ENCODE results near the gene ZNF142. TPM values are rescaled to one million over a fixed set of nuclear protein-coding genes. Genes with fewer than 3 reads are reported as not detected.

The ZNF142 gene
- total and polyA plus RNA-seq, 7 experiments from 2014 or later = 6.0 to 49.8 (median 40.7) TPM

GRCh38 chr2:218671097-218671653 lies 11.8 kb upstream of the ZNF142 start:
- Histone ChIP-seq H3K27ac (ENCODE audit: low read depth, low read length) (peak overlapping the region; percentile 84), H3K36me3 (ENCODE audit: control insufficient read depth in 2 of 3, insufficient read depth in 3 of 3, low read length in 3 of 3) (peaks cover 2 to 27% (median 4%) of the 10 kb centered on the region in 3 experiments), H3K4me1 (ENCODE audit: control insufficient read depth in 2 of 2, insufficient read depth in 2 of 2, low read length in 2 of 2) (peaks cover 9 to 15% of the 10 kb centered on the region in 2 donors), H3K27me3 (ENCODE audit: control insufficient read depth in 2 of 2, insufficient read depth in 2 of 2, low read length in 2 of 2) (no peaks in the 10 kb centered on the region), H3K4me3 (ENCODE audit: low read length) (peak overlapping the region; percentile 81), H3K9me3 (ENCODE audit: control insufficient read depth in 2 of 3, low read length in 3 of 3) (no peaks in the 10 kb centered on the region)
- CTCF ChIA-PET = interaction anchor here (1.3 to 1.9 kb wide), 4 partner anchors 8 to 39 kb away, joined by 4 to 11 read pairs (median 5); partner anchors contain the start of genes BCS1L and ZNF142
- ATAC-seq (peak; percentile 3), DNase-seq (peak in 1 of 9 donors; percentile 7)
- Mint-ChIP-seq H3K4me3 (peak overlapping the region; percentile 88 to 100 (median 98)), H3K4me1 (peaks cover 14 to 29% (median 24%) of the 10 kb centered on the region in 7 donors), H3K36me3 (peaks cover 0 to 8% (median 4%) of the 10 kb centered on the region in 5 donors), H3K27ac (peak overlapping the region; percentile 90 to 98 (median 96)), H3K9me3 (no peaks in the 10 kb centered on the region), H3K27me3 (no peaks in the 10 kb centered on the region)
- intact Hi-C loops (cut with micrococcal nuclease) = loop anchor here (1.0 to 5.0 kb wide), 4 partner anchors 39 to 926 kb away; partner anchors contain the start of genes DNPEP (in 2 of the 2), DNAJB2 (in 1 of the 2), STK11IP (in 1 of the 2) and TTLL4 (in 1 of the 2)
- POLR2A ChIA-PET = interaction anchor here (0.9 to 5.7 kb wide), 6 partner anchors 8 to 717 kb away, joined by 3 to 69 read pairs (median 4); partner anchors contain the start of genes BCS1L, TTLL4 and ZNF142

GRCh38 chr2:218664653-218665052 lies 5.2 kb upstream of the ZNF142 start:
- Mint-ChIP-seq H3K27me3 (no peaks in the 10 kb centered on the region), H3K4me3 (no peak overlapping the region), H3K36me3 (peaks cover 0 to 30% (median 11%) of the 10 kb centered on the region in 5 donors), H3K4me1 (peaks cover 8 to 19% (median 9%) of the 10 kb centered on the region in 7 donors), H3K9me3 (no peaks in the 10 kb centered on the region), H3K27ac (no peak overlapping the region)
- intact Hi-C loops (cut with micrococcal nuclease) = no loop called here
- ChIA-PET POLR2A (no interaction called here), CTCF (no interaction called here)
- Histone ChIP-seq H3K36me3 (ENCODE audit: control insufficient read depth in 2 of 3, insufficient read depth in 3 of 3, low read length in 3 of 3) (peaks cover 10 to 66% (median 13%) of the 10 kb centered on the region in 3 experiments), H3K4me1 (ENCODE audit: control insufficient read depth in 2 of 2, insufficient read depth in 2 of 2, low read length in 2 of 2) (peaks cover 0 to 7% of the 10 kb centered on the region in 2 donors), H3K9me3 (ENCODE audit: control insufficient read depth in 2 of 3, low read length in 3 of 3) (no peaks in the 10 kb centered on the region), H3K27ac (ENCODE audit: low read depth, low read length) (no peak overlapping the region), H3K27me3 (ENCODE audit: control insufficient read depth in 2 of 2, insufficient read depth in 2 of 2, low read length in 2 of 2) (no peaks in the 10 kb centered on the region), H3K4me3 (ENCODE audit: low read length) (no peak overlapping the region)
- DNase-seq (no peak), ATAC-seq (no peak)

DNA sequence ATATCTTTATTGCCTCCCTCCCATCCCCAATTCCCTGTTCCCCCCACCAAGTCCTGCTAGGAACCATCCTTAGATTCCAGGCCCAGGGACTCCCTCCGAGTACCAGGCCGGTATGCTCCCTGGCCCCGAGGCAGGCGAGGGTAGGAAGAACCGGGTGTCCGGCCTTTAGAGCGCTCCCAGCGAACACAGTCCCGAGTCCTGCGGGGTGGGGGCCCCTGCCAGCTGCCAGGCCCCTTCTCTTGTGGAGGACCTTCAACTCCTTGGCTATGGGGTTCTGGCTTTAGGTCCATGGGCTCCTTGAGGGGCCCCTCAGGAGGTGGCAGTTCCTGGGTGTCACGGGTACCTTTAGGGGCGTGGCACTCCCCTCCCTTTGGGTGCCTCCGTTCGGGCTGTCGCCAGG lies 4.5 kb upstream of the ZNF142 start:
- no peak for DNase-seq
- intact Hi-C loops (cut with micrococcal nuclease) = no loop called here
- Histone ChIP-seq H3K36me3 (ENCODE audit: control insufficient read depth in 2 of 3, insufficient read depth in 3 of 3, low read length in 3 of 3) (peaks cover 10 to 72% (median 13%) of the 10 kb centered on the region in 3 experiments), H3K27ac (ENCODE audit: low read depth, low read length) (no peak overlapping the region), H3K27me3 (ENCODE audit: control insufficient read depth in 2 of 2, insufficient read depth in 2 of 2, low read length in 2 of 2) (no peaks in the 10 kb centered on the region), H3K4me1 (ENCODE audit: control insufficient read depth in 2 of 2, insufficient read depth in 2 of 2, low read length in 2 of 2) (peaks cover 0 to 7% of the 10 kb centered on the region in 2 donors), H3K9me3 (ENCODE audit: control insufficient read depth in 2 of 3, low read length in 3 of 3) (no peaks in the 10 kb centered on the region), H3K4me3 (ENCODE audit: low read length) (no peak overlapping the region)
- CTCF ChIA-PET = no interaction called here
- H3K9me3 Mint-ChIP-seq = no peaks in the 10 kb centered on the region
- no peak overlapping the region for H3K4me3 Mint-ChIP-seq
- no peaks in the 10 kb centered on the region for H3K27me3 Mint-ChIP-seq
- H3K4me1 Mint-ChIP-seq = peaks cover 10 to 22% (median 16%) of the 10 kb centered on the region in 7 donors
- peaks cover 0 to 33% (median 11%) of the 10 kb centered on the region in 5 donors for H3K36me3 Mint-ChIP-seq
- no peak for ATAC-seq
- POLR2A ChIA-PET = interaction anchor here (1.3 kb wide), 1 partner anchor 14 kb away, joined by 4 read pairs; no protein-coding TSS in a partner anchor
- no peak overlapping the region for H3K27ac Mint-ChIP-seq

GRCh38 chr2:218662827-218663226 lies 3.4 kb upstream of the ZNF142 start:
- H3K4me3 ChIP-seq (ENCODE audit: low read length) = no peak overlapping the region
- POLR2A ChIA-PET = interaction anchor here (0.9 kb wide), 1 partner anchor 9 kb away, joined by 3 read pairs; the partner anchor contains the start of genes RNF25 and STK36
- no peak overlapping the region for H3K4me3 Mint-ChIP-seq
- intact Hi-C loops (cut with micrococcal nuclease) = no loop called here
- CTCF ChIA-PET = interaction anchor here (1.0 kb wide), 1 partner anchor 9 kb away, joined by 4 read pairs; the partner anchor contains the start of genes RNF25 and STK36
- peaks cover 10 to 62% (median 13%) of the 10 kb centered on the region in 3 experiments for H3K36me3 ChIP-seq (ENCODE audit: control insufficient read depth in 2 of 3, insufficient read depth in 3 of 3, low read length in 3 of 3)
- H3K9me3 Mint-ChIP-seq = no peaks in the 10 kb centered on the region
- peaks cover 18 to 33% (median 26%) of the 10 kb centered on the region in 7 donors for H3K4me1 Mint-ChIP-seq
- H3K27ac Mint-ChIP-seq = no peak overlapping the region
- ATAC-seq (no peak), DNase-seq (no peak)
- H3K36me3 Mint-ChIP-seq = peaks cover 0 to 29% (median 11%) of the 10 kb centered on the region in 5 donors
- no peaks in the 10 kb centered on the region for H3K27me3 ChIP-seq (ENCODE audit: control insufficient read depth in 2 of 2, insufficient read depth in 2 of 2, low read length in 2 of 2)
- no peaks in the 10 kb centered on the region for H3K27me3 Mint-ChIP-seq
- H3K27ac ChIP-seq (ENCODE audit: low read depth, low read length) = no peak overlapping the region
- peaks cover 7 to 15% of the 10 kb centered on the region in 2 donors for H3K4me1 ChIP-seq (ENCODE audit: control insufficient read depth in 2 of 2, insufficient read depth in 2 of 2, low read length in 2 of 2)
- H3K9me3 ChIP-seq (ENCODE audit: control insufficient read depth in 2 of 3, low read length in 3 of 3) = no peaks in the 10 kb centered on the region

DNA sequence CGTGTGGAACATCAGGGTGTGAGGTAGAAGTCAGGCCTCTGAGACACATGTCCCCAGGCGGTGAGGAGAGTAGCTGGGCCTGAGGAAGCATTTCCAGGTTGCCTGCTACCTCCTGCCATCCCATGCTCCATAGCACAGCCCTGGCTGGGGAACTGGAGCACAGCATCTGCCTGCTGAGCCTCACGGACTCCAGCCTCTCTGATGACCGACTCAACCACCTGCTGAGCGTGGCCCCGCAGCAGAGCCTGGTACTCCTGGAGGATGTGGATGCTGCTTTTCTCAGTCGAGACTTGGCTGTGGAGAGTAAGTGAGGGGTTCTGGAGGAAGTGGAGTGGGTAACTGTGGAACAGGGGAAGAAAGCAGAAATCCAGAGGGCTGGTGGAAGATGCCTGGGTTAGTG lies 3.0 kb upstream of the ZNF142 start:
- Histone ChIP-seq H3K36me3 (ENCODE audit: control insufficient read depth in 2 of 3, insufficient read depth in 3 of 3, low read length in 3 of 3) (peaks cover 10 to 58% (median 13%) of the 10 kb centered on the region in 3 experiments), H3K27me3 (ENCODE audit: control insufficient read depth in 2 of 2, insufficient read depth in 2 of 2, low read length in 2 of 2) (no peaks in the 10 kb centered on the region), H3K27ac (ENCODE audit: low read depth, low read length) (no peak overlapping the region), H3K9me3 (ENCODE audit: control insufficient read depth in 2 of 3, low read length in 3 of 3) (no peaks in the 10 kb centered on the region), H3K4me3 (ENCODE audit: low read length) (no peak overlapping the region), H3K4me1 (ENCODE audit: control insufficient read depth in 2 of 2, insufficient read depth in 2 of 2, low read length in 2 of 2) (peaks cover 7 to 15% of the 10 kb centered on the region in 2 donors)
- Mint-ChIP-seq H3K36me3 (peaks cover 4 to 34% (median 11%) of the 10 kb centered on the region in 5 donors), H3K4me1 (peaks cover 21 to 36% (median 30%) of the 10 kb centered on the region in 7 donors), H3K4me3 (no peak overlapping the region), H3K27me3 (no peaks in the 10 kb centered on the region), H3K9me3 (no peaks in the 10 kb centered on the region), H3K27ac (no peak overlapping the region)
- DNase-seq (no peak), ATAC-seq (no peak)
- ChIA-PET CTCF (no interaction called here), POLR2A (no interaction called here)
- intact Hi-C loops (cut with micrococcal nuclease) = no loop called here

DNA sequence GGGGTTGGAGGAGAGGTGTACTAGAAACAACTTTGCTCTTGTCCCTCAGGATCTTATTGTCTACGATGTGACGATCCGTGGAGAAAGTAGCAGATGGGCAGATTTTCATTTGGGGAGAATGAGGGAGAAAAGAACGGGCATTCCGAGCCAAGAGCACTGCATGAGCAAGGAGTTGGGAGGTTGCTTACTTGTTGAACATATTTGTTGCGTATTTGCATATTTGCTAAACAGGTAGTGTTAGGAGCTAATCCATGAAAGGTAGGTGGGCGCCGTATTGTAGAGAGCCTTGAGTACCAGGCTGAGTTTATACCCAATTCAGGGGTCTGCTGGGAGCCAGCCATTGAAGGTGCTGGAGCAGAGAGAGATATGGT lies 550 bp upstream of the ZNF142 start:
- ChIA-PET POLR2A (interaction anchor here (0.7 to 4.2 kb wide), 11 partner anchors 10 to 342 kb away, joined by 3 to 69 read pairs (median 4); partner anchors contain the start of genes CTDSP1, RNF25 and STK36), CTCF (interaction anchor here (0.5 to 3.4 kb wide), 8 partner anchors 12 to 387 kb away, joined by 3 to 11 read pairs (median 4); partner anchors contain the start of genes RNF25 and STK36)
- peak overlapping the region; percentile 83 for H3K4me3 ChIP-seq (ENCODE audit: low read length)
- Mint-ChIP-seq H3K4me1 (peaks cover 25 to 45% (median 38%) of the 10 kb centered on the region in 7 donors), H3K36me3 (peaks cover 0 to 29% (median 5%) of the 10 kb centered on the region in 5 donors), H3K27me3 (no peaks in the 10 kb centered on the region), H3K9me3 (no peaks in the 10 kb centered on the region), H3K27ac (peak overlapping the region; percentile 74 to 96 (median 93)), H3K4me3 (peak overlapping the region; percentile 90 to 99 (median 98))
- intact Hi-C loops (cut with micrococcal nuclease) = loop anchor here (1.0 to 5.0 kb wide), 16 partner anchors 12 to 728 kb away; partner anchors contain the start of genes AAMP (in 2 of the 2), CNOT9 (in 2 of the 2), PNKD (in 2 of the 2) and RNF25 (in 2 of the 2)
- H3K27ac ChIP-seq (ENCODE audit: low read depth, low read length) = peak overlapping the region; percentile 80
- H3K36me3 ChIP-seq (ENCODE audit: control insufficient read depth in 2 of 3, insufficient read depth in 3 of 3, low read length in 3 of 3) = peaks cover 9 to 56% (median 13%) of the 10 kb centered on the region in 3 experiments
- H3K27me3 ChIP-seq (ENCODE audit: control insufficient read depth in 2 of 2, insufficient read depth in 2 of 2, low read length in 2 of 2) = no peaks in the 10 kb centered on the region
- ATAC-seq (no peak), DNase-seq (no peak)
- H3K9me3 ChIP-seq (ENCODE audit: control insufficient read depth in 2 of 3, low read length in 3 of 3) = no peaks in the 10 kb centered on the region
- peaks cover 7 to 15% of the 10 kb centered on the region in 2 donors for H3K4me1 ChIP-seq (ENCODE audit: control insufficient read depth in 2 of 2, insufficient read depth in 2 of 2, low read length in 2 of 2)

All from naive thymus-derived CD4-positive, alpha-beta T cell (primary cell).